Neuronal stem cell (in vitro differentiated cells): ENCODE measurements around the gene SLC9A5. TPM values are rescaled to one million over a fixed set of nuclear protein-coding genes. Genes with fewer than 3 reads are reported as not detected.

Experiments used
- DNase-seq: peaks from one replicate; pipeline ENCODE4 v3.0.0-alpha.2; 2013; ENCODE audit warnings: low spot score
- H2AFZ ChIP-seq: one replicate; pipeline ENCODE4 v1.6.1; 2013; ENCODE audit warnings: mild to moderate bottlenecking, low read length, inconsistent platforms
- H2AK5ac ChIP-seq: 2 replicates; pipeline ENCODE4 v1.6.1; 2013; ENCODE audit warnings: low read depth, mild to moderate bottlenecking, inconsistent platforms, low read length, moderate library complexity, mixed read lengths
- H2BK120ac ChIP-seq: 2 replicates; pipeline ENCODE4 v1.6.1; 2013; ENCODE audit warnings: low read depth, mild to moderate bottlenecking, inconsistent platforms, low read length, moderate library complexity, mixed read lengths
- H2BK12ac ChIP-seq: one replicate; pipeline ENCODE4 v1.6.1; 2013; ENCODE audit warnings: low read length, inconsistent platforms
- H2BK15ac ChIP-seq: 2 replicates; pipeline ENCODE4 v1.6.1; 2013; ENCODE audit warnings: mild to moderate bottlenecking, low read length, inconsistent platforms, mixed read lengths
- H2BK5ac ChIP-seq: one replicate; pipeline ENCODE4 v1.6.1; 2013; ENCODE audit warnings: inconsistent platforms, mild to moderate bottlenecking, low read length, moderate library complexity
- H3K14ac ChIP-seq: one replicate; pipeline ENCODE4 v1.6.1; 2013; ENCODE audit warnings: low read length, inconsistent platforms
- H3K18ac ChIP-seq: 2 replicates; pipeline ENCODE4 v1.6.1; 2013; ENCODE audit warnings: low read length, inconsistent platforms
- H3K23ac ChIP-seq: 2 replicates; pipeline ENCODE4 v1.6.1; 2013; ENCODE audit warnings: low read depth, mild to moderate bottlenecking, mixed read lengths, low read length, inconsistent platforms; ENCODE audit not compliant: poor library complexity
- H3K27ac ChIP-seq: replicated peaks from 3 replicates; pipeline ENCODE4 v1.5.1; 2013; ENCODE audit warnings: low read length, inconsistent platforms
- H3K27me3 ChIP-seq, 3 experiments: 2 replicates each; pipeline ENCODE4 v1.6.1; 2013; ENCODE audit warnings: low read length in 3 of 3, mild to moderate bottlenecking in 2 of 3, inconsistent platforms in 1 of 3, low read depth in 1 of 3, mixed read lengths in 1 of 3, moderate library complexity in 1 of 3; ENCODE audit not compliant: control insufficient read depth in 3 of 3, insufficient read depth in 3 of 3
- H3K36me3 ChIP-seq, 2 donors: replicated peaks in 1 of 2; 2 replicates each; pipeline ENCODE4 v1.6.1; 2013; ENCODE audit warnings: low read length in 2 of 2; ENCODE audit not compliant: control insufficient read depth in 2 of 2, insufficient read depth in 2 of 2
- H3K4ac ChIP-seq: 2 replicates; pipeline ENCODE4 v1.6.1; 2013; ENCODE audit warnings: inconsistent platforms, mild to moderate bottlenecking, low read length, moderate library complexity
- H3K4me1 ChIP-seq, 2 donors: 1 replicate in 1 of 2; 2 replicates in 1 of 2; pipeline ENCODE4 v1.6.1; 2013; ENCODE audit warnings: low read length in 2 of 2, low read depth in 1 of 2; ENCODE audit not compliant: control insufficient read depth in 2 of 2, insufficient read depth in 1 of 2
- H3K4me2 ChIP-seq: one replicate; pipeline ENCODE4 v1.6.1; 2013; ENCODE audit warnings: mild to moderate bottlenecking, low read length, inconsistent platforms; ENCODE audit not compliant: insufficient read depth, poor library complexity, severe bottlenecking
- H3K4me3 ChIP-seq, 2 donors: 2 replicates each; pipeline ENCODE4 v1.5.1; 2013; ENCODE audit warnings: low read length in 2 of 2, mild to moderate bottlenecking in 2 of 2, inconsistent platforms in 1 of 2, moderate library complexity in 1 of 2
- H3K79me1 ChIP-seq: one replicate; pipeline ENCODE4 v1.6.1; 2013; ENCODE audit warnings: low read depth, mild to moderate bottlenecking, inconsistent platforms, low read length, moderate library complexity
- H3K9ac ChIP-seq: one replicate; pipeline ENCODE4 v1.6.1; 2013; ENCODE audit warnings: mild to moderate bottlenecking, low read depth, low read length, inconsistent platforms; ENCODE audit not compliant: poor library complexity
- H3K9me3 ChIP-seq, 2 donors: replicated peaks in 1 of 2; 2 replicates each; pipeline versions ENCODE3 to v1.6.1; 2013; ENCODE audit warnings: low read length in 2 of 2, mild to moderate bottlenecking in 2 of 2, inconsistent platforms in 1 of 2, low read depth in 1 of 2, mixed read lengths in 1 of 2, moderate library complexity in 1 of 2; ENCODE audit not compliant: control insufficient read depth in 2 of 2, insufficient read depth in 1 of 2
- H4K8ac ChIP-seq: one replicate; pipeline ENCODE4 v1.6.1; 2013; ENCODE audit warnings: low read depth, mild to moderate bottlenecking, inconsistent platforms, low read length, moderate library complexity
- H4K91ac ChIP-seq: one replicate; pipeline ENCODE4 v1.6.1; 2013; ENCODE audit warnings: low read length, low read depth, mild to moderate bottlenecking, inconsistent platforms; ENCODE audit not compliant: poor library complexity
- WGBS, 2 donors: extraction: QIAGEN DNeasy Blood & Tissue Kit; methylation state at CpG; one replicate each; pipeline ENCODE4 v1.1.7; 2013; ENCODE audit warnings: missing lambda C conversion rate in 2 of 2, mixed read lengths in 1 of 2; ENCODE audit not compliant: insufficient read length in 2 of 2, insufficient replicate concordance in 1 of 2; ENCODE audit errors: extremely low coverage in 2 of 2; 5-methylcytosine and 5-hydroxymethylcytosine counted together
- polyA plus RNA-seq, 2 experiments: library from polyadenylated mRNA; stranded (reverse); fragments of 200-250 nt; gene quantifications; one replicate each; pipeline ENCODE4 v1.2.3, GENCODE V29; 2013

Gene SLC9A5
- polyA plus RNA-seq (2013, experiment 1 of 2): 2.6 TPM
- polyA plus RNA-seq (2013, experiment 2 of 2): 2.3 TPM

DNA sequence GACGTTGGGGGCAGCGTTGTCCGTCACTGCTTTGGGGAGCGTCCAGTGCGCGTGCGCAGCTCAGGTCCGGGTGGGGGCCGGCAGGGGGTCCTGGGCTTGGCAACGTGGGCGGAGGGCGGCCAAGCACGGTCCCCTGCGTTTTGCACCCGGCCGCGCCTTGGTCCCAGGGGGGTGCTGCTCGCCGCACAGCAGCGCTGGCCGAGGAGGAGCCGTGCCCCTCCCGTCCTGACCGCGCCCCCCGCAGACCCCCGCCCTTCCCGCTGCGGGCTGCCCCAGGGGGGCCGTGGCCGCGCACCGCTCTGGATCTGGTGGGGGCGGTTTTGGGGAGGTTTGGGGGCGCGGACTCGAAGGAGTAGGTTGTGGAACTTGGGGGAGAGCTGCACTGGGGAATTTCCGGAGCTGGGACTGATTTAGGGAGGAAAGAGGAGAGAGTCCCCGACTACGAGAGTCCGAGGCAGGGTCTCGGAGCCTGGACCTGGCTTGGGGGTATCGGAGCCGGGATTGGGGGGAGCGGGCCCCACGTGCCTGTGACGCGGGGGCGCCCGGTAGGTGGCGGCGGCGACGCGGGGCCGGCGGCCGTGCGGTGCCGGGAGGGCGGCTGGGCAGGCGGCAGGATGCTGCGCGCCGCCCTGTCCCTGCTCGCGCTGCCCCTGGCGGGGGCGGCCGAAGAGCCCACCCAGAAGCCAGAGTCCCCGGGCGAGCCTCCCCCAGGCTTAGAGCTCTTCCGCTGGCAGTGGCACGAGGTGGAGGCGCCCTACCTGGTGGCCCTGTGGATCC, at the start of gene SLC9A5:
SLC9A5 (plus strand) TSS at position 579 of the 777 bp plus-strand sequence; CDS start at position 615, 36 bp downstream.
- H3K27ac ChIP-seq: no peak within 1 kb of the TSS
- H3K27me3 ChIP-seq: peaks cover 0 to 30% (median 7%) of the 10 kb centered on the region in 3 experiments
- H3K9ac ChIP-seq: peak within 1 kb of the TSS; percentile 93
- no peak within 1 kb of the TSS for H2BK120ac ChIP-seq
- H3K79me1 ChIP-seq: no peaks in the 10 kb centered on the region
- DNase-seq: no peak
- H2AK5ac ChIP-seq: peak within 1 kb of the TSS; percentile 17
- peak within 1 kb of the TSS; percentile 80 to 86 for H3K4me3 ChIP-seq
- no CpG with 5 or more reads among the region's 75 CpGs for WGBS, 2 donors
- no peaks in the 10 kb centered on the region for H3K36me3 ChIP-seq
- H4K8ac ChIP-seq: peak within 1 kb of the TSS; percentile 1
- peaks cover 27 to 29% of the 10 kb centered on the region in 2 donors for H3K4me1 ChIP-seq
- peak within 1 kb of the TSS; percentile 96 for H2AFZ ChIP-seq
- H3K9me3 ChIP-seq: no peaks in the 10 kb centered on the region
- peak within 1 kb of the TSS; percentile 88 for H3K18ac ChIP-seq
- no peak within 1 kb of the TSS for H4K91ac ChIP-seq
- peak within 1 kb of the TSS; percentile 62 for H2BK5ac ChIP-seq
- peak within 1 kb of the TSS; percentile 7 for H2BK12ac ChIP-seq
- peak within 1 kb of the TSS; percentile 99 for H3K4me2 ChIP-seq
- peak within 1 kb of the TSS; percentile 73 for H3K14ac ChIP-seq
- peak within 1 kb of the TSS; percentile 86 for H2BK15ac ChIP-seq
- H3K4ac ChIP-seq: no peak within 1 kb of the TSS
- H3K23ac ChIP-seq: peak within 1 kb of the TSS; percentile 34

DNA sequence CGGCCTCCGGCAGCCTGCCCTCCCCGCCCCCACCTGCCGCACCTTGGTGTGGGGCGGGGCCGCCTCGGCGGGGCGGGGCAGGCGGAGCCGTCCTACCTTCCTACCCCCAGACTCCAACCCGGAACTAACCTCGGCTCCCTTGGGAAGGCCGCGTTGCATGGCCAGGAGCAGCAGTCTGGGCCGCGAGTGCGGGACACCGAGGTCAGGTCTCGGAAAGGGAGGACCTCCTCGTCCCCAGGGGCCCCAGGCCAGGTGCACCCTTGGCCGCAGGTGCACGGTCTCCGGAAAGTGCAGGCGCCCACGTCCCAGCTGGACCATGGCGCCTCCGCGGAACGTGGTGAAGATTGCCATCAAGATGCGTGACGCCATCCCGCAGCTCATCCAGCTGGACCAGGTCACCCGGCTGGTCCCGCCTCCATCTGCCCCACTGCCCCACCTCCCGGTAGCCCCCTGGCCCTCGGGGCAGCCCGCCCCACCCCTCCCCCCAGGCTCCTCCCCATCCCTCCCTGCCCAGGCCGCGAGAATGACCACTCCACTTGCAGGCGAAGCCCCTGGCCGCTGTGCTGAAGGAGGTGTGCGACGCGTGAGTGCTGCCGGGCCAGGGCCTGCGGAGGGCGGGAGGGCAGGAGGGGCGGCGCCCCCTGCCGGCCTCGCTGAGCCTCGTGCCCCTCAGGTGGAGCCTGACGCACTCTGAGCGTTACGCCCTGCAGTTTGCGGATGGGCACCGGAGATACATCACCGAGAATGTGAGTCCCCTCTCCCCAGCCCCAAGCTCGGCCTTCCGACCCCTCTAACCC, 49.6 kb upstream of the SLC9A5 start, which contains the start of gene ELMO3:
ELMO3 (plus strand) TSS at position 121 of the 797 bp plus-strand sequence; CDS start at position 317, 196 bp downstream.
- peaks cover 59 to 89% of the 10 kb centered on the region in 2 donors for H3K36me3 ChIP-seq
- H3K27ac ChIP-seq: no peak within 1 kb of the TSS

GRCh38 chr16:67199808-67200198, 49.0 kb upstream of the SLC9A5 start:
- Histone ChIP-seq H3K4me3 (peak overlapping the region in 1 of 2 donors; percentile 57), H2BK120ac (no peak overlapping the region), H2BK12ac (no peak overlapping the region), H3K23ac (peak overlapping the region; percentile 80), H2BK15ac (peak overlapping the region; percentile 67), H3K14ac (no peak overlapping the region), H3K9ac (peak overlapping the region; percentile 63), H3K9me3 (no peaks in the 10 kb centered on the region), H3K4ac (no peak overlapping the region), H2AK5ac (no peak overlapping the region), H3K27ac (no peak overlapping the region), H3K36me3 (peaks cover 54 to 86% of the 10 kb centered on the region in 2 donors), H4K91ac (no peak overlapping the region), H4K8ac (no peak overlapping the region), H2BK5ac (no peak overlapping the region), H3K4me2 (peak overlapping the region; percentile 43), H3K27me3 (peaks cover 0 to 5% (median 0%) of the 10 kb centered on the region in 3 experiments), H3K4me1 (peaks cover 0 to 9% of the 10 kb centered on the region in 2 donors), H3K79me1 (no peaks in the 10 kb centered on the region), H3K18ac (peak overlapping the region; percentile 85), H2AFZ (no peak overlapping the region)
- DNase-seq: no peak
- no CpG with 5 or more reads among the region's 22 CpGs for WGBS, 2 donors

More for the DNA sequence above, 49.6 kb upstream of the SLC9A5 start, which contains the start of gene ELMO3:
- Histone ChIP-seq H4K8ac (peak within 1 kb of the TSS; percentile 65), H2BK5ac (no peak within 1 kb of the TSS), H3K4ac (no peak within 1 kb of the TSS), H3K4me1 (peaks cover 0 to 9% of the 10 kb centered on the region in 2 donors), H2BK12ac (no peak within 1 kb of the TSS), H3K79me1 (no peaks in the 10 kb centered on the region), H2BK15ac (no peak within 1 kb of the TSS), H4K91ac (no peak within 1 kb of the TSS), H3K9me3 (no peaks in the 10 kb centered on the region), H3K18ac (peak within 1 kb of the TSS; percentile 89), H2BK120ac (no peak within 1 kb of the TSS), H2AK5ac (peak within 1 kb of the TSS; percentile 70), H3K4me3 (peak within 1 kb of the TSS in 1 of 2 donors; percentile 62), H3K14ac (peak within 1 kb of the TSS; percentile 94), H3K9ac (peak within 1 kb of the TSS; percentile 84), H3K23ac (peak within 1 kb of the TSS; percentile 85), H2AFZ (no peak within 1 kb of the TSS), H3K4me2 (peak within 1 kb of the TSS; percentile 43), H3K27me3 (peaks cover 0 to 5% (median 0%) of the 10 kb centered on the region in 3 experiments)
- no CpG with 5 or more reads among the region's 61 CpGs for WGBS, 2 donors
- peak; percentile 27 for DNase-seq
